Activated CD8-positive, alpha-beta T cell treated with anti-CD3 and anti-CD28 coated beads for 36 hours (primary cell): ENCODE results near the gene PODNL1. TPM values are rescaled to one million over a fixed set of nuclear protein-coding genes. Genes with fewer than 3 reads are reported as not detected.

ENCODE experiments used
- ATAC-seq: fragments of 200-7000 bp; cut with Tn5 transposase; one replicate; pipeline ENCODE4 v1.10.0; 2021; ENCODE audit warnings: mild to moderate bottlenecking, moderate library complexity
- CTCF ChIA-PET: fragments of 350-600 bp; sonication (Branson Sonifier 250); formaldehyde crosslinking; loops from one replicate; lab custom pipeline; 2021; ENCODE audit warnings: antibody characterized with exemption; lab: Charles Lee
- POLR2A ChIA-PET: fragments of 350-600 bp; sonication (Branson Sonifier 250); formaldehyde crosslinking; loops from one replicate; lab custom pipeline; 2021; ENCODE audit warnings: antibody characterized with exemption; lab: Charles Lee
- DNase-seq: peaks from one replicate; pipeline ENCODE4 v3.0.0-alpha.2; 2020
- H3K27ac Mint-ChIP-seq: one replicate; pipeline ENCODE4 v1.8.0; 2021; ENCODE audit warnings: mild to moderate bottlenecking, mixed read lengths
- H3K27me3 Mint-ChIP-seq: one replicate; pipeline ENCODE4 v1.8.0; 2021; ENCODE audit warnings: mixed read lengths
- H3K36me3 Mint-ChIP-seq: one replicate; pipeline ENCODE4 v1.8.0; 2021; ENCODE audit warnings: low read depth, mixed read lengths
- H3K4me1 Mint-ChIP-seq: one replicate; pipeline ENCODE4 v1.8.0; 2021; ENCODE audit warnings: low read depth, mixed read lengths
- H3K4me3 Mint-ChIP-seq: one replicate; pipeline ENCODE4 v1.8.0; 2021; ENCODE audit warnings: mild to moderate bottlenecking, moderate library complexity, mixed read lengths
- H3K9me3 Mint-ChIP-seq: one replicate; pipeline ENCODE4 v1.8.0; 2021; ENCODE audit warnings: mixed read lengths
- intact Hi-C: fragments of 100-400 bp; cut with micrococcal nuclease; formaldehyde crosslinking; loops from one replicate; pipeline ENCODE4 v1.10.0; 2022
- total RNA-seq, 2 experiments: library from RNA; stranded (reverse); gene quantifications; one replicate each; pipeline ENCODE4 v1.2.3, GENCODE V29; 2021
- TF ChIP-seq, protein P1 (sequence below): fragments of 200-600 bp; IDR thresholded peaks from one replicate; pipeline ENCODE4 v1.8.0; 2022; ENCODE audit warnings: antibody characterized with exemption, mild to moderate bottlenecking

Gene PODNL1
- total RNA-seq, 2 experiments from 2014 or later = not detected

DNA sequence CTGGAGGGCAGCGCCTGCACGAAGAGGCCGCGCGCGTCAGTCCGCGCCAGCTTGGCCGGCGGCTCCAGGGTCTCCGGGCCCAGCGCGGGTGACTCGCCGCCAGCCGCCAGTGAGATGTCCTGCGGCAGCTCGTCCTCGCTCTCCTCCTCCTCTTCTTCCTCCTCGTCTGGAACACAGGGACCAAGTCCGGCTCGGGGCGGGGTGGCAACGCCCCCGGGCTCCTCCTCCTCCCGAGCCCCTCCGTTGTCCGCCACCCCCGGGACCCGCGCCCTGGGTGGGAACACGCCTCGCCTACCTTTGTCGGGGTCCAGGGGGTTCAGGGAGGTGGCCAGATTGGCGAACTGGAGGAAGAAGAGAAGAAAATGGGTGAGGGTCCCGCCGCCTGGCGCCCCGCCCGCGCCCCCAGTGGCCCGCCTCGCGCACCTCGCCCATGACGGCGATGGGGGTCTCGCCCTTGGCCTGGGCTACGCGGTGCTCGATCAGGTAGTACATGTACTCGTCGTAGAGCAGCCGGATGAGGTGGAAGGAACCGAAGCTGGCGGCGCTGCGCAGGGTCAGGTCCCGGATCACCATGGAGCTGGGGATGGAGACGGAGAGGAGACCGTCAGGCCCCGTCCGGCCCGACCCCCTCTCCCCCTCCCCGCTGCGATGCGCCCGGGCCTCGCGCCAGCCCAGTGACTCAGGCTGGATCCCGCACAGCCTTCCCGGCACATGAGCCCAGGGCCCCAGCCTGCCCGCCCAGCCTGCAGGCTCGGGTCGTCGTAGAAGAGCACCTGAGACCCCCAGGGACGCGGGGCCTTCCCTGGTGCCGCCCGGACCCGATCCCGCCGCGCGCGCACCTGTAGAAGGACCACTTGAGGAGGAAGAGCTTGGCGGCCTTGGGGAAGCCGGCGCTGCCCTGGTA is 24.7 kb upstream of the PODNL1 start:
- TF ChIP-seq, protein P1, sequence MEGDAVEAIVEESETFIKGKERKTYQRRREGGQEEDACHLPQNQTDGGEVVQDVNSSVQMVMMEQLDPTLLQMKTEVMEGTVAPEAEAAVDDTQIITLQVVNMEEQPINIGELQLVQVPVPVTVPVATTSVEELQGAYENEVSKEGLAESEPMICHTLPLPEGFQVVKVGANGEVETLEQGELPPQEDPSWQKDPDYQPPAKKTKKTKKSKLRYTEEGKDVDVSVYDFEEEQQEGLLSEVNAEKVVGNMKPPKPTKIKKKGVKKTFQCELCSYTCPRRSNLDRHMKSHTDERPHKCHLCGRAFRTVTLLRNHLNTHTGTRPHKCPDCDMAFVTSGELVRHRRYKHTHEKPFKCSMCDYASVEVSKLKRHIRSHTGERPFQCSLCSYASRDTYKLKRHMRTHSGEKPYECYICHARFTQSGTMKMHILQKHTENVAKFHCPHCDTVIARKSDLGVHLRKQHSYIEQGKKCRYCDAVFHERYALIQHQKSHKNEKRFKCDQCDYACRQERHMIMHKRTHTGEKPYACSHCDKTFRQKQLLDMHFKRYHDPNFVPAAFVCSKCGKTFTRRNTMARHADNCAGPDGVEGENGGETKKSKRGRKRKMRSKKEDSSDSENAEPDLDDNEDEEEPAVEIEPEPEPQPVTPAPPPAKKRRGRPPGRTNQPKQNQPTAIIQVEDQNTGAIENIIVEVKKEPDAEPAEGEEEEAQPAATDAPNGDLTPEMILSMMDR = no peak
- Mint-ChIP-seq H3K9me3 (no peaks in the 10 kb centered on the region), H3K27me3 (no peaks in the 10 kb centered on the region), H3K36me3 (peaks cover 9% of the 10 kb centered on the region), H3K27ac (no peak overlapping the region), H3K4me3 (no peak overlapping the region), H3K4me1 (no peaks in the 10 kb centered on the region)
- intact Hi-C loops = no loop called here
- no peak for DNase-seq
- ChIA-PET POLR2A (interaction anchor here (0.7 to 0.9 kb wide), 3 partner anchors 11 to 42 kb away, joined by 3 read pairs; no protein-coding TSS in a partner anchor), CTCF (no interaction called here)
- ATAC-seq = no peak

DNA sequence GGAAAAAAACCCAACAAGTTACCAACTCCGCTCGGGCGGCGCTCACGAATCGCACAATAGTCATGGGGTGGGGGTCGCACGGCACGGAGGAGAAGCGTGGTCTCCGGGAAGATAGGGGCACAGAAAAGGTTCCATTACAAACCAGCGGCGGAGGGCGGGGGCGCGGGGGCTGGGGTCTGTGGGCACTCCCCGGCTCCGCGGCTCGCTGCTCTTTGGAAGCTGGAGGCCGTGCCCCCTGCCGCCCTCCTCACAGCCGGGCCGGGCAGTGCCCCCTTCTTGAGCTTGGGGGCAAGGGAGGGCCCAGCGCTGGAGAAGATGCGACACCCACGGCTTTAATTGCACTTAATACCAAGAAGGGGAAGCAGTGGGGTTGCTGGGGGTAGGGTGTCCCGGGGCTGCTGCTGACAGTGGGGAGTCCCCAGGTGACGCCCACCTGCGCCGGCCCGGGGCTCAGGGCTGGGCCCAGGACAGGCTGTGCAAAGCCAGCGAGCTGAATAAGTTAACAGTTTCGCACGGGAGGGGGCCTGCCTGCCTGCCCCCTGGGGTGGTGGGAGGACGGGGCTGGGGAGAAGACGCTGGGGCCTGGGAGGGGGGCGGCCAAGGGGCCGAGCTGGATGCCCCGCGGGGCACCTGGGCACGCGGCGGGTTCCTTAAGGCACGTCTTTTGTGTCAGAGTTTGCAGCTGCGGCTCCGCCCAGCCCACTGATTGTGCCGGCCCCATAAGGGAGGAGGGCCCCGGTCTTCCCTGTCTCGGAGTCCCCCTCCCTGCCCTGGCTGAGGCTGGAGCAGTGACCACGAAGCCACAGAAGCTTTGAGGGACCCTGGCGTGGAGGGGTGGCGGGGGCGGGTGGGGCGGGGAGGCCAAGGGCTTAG is 23.8 kb upstream of the PODNL1 start:
- ATAC-seq = no peak
- ChIA-PET POLR2A (interaction anchor here (0.7 to 1.7 kb wide), 4 partner anchors 16 to 45 kb away, joined by 3 to 5 read pairs (median 3); partner anchors contain the start of gene RFX1), CTCF (no interaction called here)
- no peaks in the 10 kb centered on the region for H3K4me1 Mint-ChIP-seq
- H3K9me3 Mint-ChIP-seq = no peaks in the 10 kb centered on the region
- peaks cover 9% of the 10 kb centered on the region for H3K36me3 Mint-ChIP-seq
- intact Hi-C loops = no loop called here
- TF ChIP-seq, protein P1 = no peak
- no peaks in the 10 kb centered on the region for H3K27me3 Mint-ChIP-seq
- no peak for DNase-seq
- H3K27ac Mint-ChIP-seq = no peak overlapping the region
- H3K4me3 Mint-ChIP-seq = no peak overlapping the region

DNA sequence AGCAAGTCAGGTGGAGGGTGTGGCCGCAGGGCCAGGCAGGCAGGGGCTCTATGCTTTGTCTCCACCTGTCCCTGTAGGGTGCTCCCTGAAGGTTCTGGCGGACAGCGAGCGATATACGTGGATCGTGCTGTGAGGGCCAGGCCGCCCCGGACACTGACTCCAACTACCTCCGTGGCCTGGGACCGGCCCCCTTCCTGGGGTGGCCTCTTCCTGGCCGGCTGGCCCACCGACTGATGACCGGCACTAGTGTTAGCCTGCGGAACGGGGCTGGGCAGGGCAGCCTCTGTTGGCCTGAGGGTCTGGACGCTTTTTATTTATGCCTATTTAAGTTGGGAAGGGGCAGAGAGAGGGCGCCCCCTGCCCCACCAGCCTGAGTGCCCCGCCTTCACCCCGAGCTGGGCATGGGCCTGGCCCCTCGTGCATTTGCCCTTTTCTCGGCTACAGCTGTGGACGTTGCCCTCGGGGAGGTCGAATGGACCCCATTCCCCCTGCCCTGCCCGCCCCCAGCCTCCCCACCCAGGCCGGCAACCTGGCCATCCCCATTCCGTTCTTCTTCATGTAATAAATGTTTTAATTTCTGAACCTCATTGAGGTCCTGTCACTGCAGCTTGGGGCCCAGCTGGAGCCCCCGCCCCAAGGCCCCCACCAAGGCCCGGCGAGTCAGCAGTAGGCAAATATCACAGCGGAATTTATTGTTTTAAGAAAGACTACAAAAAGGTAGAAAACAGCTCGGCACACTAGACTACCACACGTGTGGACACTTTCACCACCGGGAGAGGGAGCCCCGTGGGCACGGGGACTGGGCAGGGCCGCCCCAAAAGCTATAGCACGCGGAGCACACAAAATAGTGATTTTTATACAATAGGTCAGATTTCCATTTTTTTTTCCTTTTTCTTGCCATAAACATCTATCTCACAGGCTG is 22.9 kb upstream of the PODNL1 start:
- no peaks in the 10 kb centered on the region for H3K9me3 Mint-ChIP-seq
- ChIA-PET POLR2A (interaction anchor here (1.1 to 1.7 kb wide), 3 partner anchors 18 to 46 kb away, joined by 3 to 5 read pairs (median 5); partner anchors contain the start of gene RFX1), CTCF (interaction anchor here (0.7 to 1.6 kb wide), 3 partner anchors 9 to 71 kb away, joined by 3 to 5 read pairs (median 3); partner anchors contain the start of gene IL27RA)
- H3K4me1 Mint-ChIP-seq = no peaks in the 10 kb centered on the region
- no peak for ATAC-seq
- H3K27me3 Mint-ChIP-seq = no peaks in the 10 kb centered on the region
- no peak overlapping the region for H3K4me3 Mint-ChIP-seq
- H3K27ac Mint-ChIP-seq = peak overlapping the region; percentile 25
- peaks cover 11% of the 10 kb centered on the region for H3K36me3 Mint-ChIP-seq
- intact Hi-C loops = no loop called here
- TF ChIP-seq, protein P1 = no peak
- no peak for DNase-seq

DNA sequence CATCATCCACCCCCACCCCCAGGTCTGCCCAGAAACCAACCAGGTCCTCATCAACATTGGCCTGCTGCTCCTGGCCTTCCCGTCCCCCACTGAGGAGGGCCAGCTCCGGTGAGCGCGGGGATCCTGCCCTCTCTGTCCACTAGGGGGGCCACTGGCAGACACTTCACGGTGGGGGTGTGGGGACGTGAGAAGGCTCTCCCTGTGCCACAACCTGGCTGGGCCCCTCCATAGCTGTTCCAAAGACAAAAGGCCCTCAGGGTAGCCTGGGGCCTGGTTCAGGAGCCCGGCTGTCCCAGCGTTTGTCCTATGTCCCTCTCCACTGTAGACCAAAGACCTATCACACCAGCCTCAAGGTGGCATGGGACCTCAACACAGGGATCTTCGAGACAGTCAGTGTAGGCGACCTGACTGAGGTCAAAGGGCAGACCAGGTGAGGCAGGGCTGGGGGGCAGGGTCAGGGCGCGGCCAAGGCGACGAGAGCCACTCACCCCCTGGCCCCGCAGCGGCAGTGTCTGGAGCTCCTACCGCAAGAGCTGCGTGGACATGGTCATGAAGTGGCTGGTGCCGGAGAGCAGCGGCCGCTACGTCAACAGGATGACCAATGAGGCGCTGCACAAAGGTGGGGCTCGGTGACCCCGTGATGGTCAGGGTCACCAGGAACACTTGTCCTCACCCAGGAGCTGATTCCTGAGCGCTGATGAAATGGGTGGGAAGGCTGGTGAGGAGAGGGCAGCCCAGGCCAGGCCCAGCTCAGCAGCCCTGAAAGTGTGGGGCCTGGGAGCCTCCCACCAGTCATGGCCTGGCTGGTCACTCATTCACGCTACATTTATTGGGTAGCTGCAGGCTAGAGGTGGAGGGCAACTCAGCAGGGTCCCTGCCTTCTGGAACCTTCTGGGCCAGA is 22.0 kb upstream of the PODNL1 start:
- Mint-ChIP-seq H3K36me3 (peaks cover 11% of the 10 kb centered on the region), H3K4me1 (no peaks in the 10 kb centered on the region), H3K4me3 (no peak overlapping the region), H3K9me3 (no peaks in the 10 kb centered on the region), H3K27ac (no peak overlapping the region), H3K27me3 (no peaks in the 10 kb centered on the region)
- TF ChIP-seq, protein P1 = peak; percentile 42
- intact Hi-C loops = no loop called here
- DNase-seq (peak; percentile 43), ATAC-seq (peak; percentile 53)
- ChIA-PET CTCF (interaction anchor here (1.1 to 1.6 kb wide), 2 partner anchors 8 to 72 kb away, joined by 3 to 5 read pairs; partner anchors contain the start of gene IL27RA), POLR2A (interaction anchor here (1.6 to 1.7 kb wide), 2 partner anchors 19 to 45 kb away, joined by 5 read pairs; partner anchors contain the start of gene RFX1)
